ENCODE measurements around the gene RPS6KA5. TPM values are rescaled to one million over a fixed set of nuclear protein-coding genes. Genes with fewer than 3 reads are reported as not detected.
A peak's percentile ranks its signal among the peaks of the same experiment; 100 is the strongest.

RPS6KA5 gene
- total RNA-seq, 4 donors from 2014 or later, result 30.8 to 48.6 (median 36.6) TPM

- TF ChIP-seq POLR2AphosphoS5 (IDR thresholded peaks at IDR 0.05) (no peak), POLR2A (IDR thresholded peaks at IDR 0.05) (no peak), CTCF (IDR thresholded peaks at IDR 0.05) (no peak)
- no peaks in the 10 kb centered on the region for H3K9me3 ChIP-seq
- ATAC-seq, result no peak
- H3K27me3 ChIP-seq, result no peaks in the 10 kb centered on the region
- H3K27ac ChIP-seq, result peak overlapping the region; percentile 34 to 68 (median 54)
- H3K4me3 ChIP-seq, result no peak overlapping the region
- peaks cover 0 to 66% (median 20%) of the 10 kb centered on the region in 3 donors for H3K4me1 ChIP-seq
- no peaks in the 10 kb centered on the region for H3K36me3 ChIP-seq
Measured at GRCh38 chr14:91005716-91006115, 54.7 kb downstream of the RPS6KA5 start.

GRCh38 chr14:91004987-91005386, 55.5 kb downstream of the RPS6KA5 start:
- Histone ChIP-seq H3K9me3 (no peaks in the 10 kb centered on the region), H3K4me1 (peaks cover 0 to 65% (median 20%) of the 10 kb centered on the region in 3 donors), H3K27ac (peak overlapping the region; percentile 34 to 68 (median 57)), H3K36me3 (no peaks in the 10 kb centered on the region), H3K4me3 (no peak overlapping the region), H3K27me3 (no peaks in the 10 kb centered on the region)
- TF ChIP-seq EP300 (IDR thresholded peaks at IDR 0.05) (no peak), CTCF (IDR thresholded peaks at IDR 0.05) (no peak), POLR2A (IDR thresholded peaks at IDR 0.05) (no peak), POLR2AphosphoS5 (IDR thresholded peaks at IDR 0.05) (peak; percentile 78)
- ATAC-seq, result no peak

GRCh38 chr14:90999299-90999698, 61.1 kb downstream of the RPS6KA5 start:
- peak; percentile 86 for ATAC-seq
- Histone ChIP-seq H3K9me3 (no peaks in the 10 kb centered on the region), H3K4me1 (peaks cover 0 to 50% (median 4%) of the 10 kb centered on the region in 3 donors), H3K27me3 (no peaks in the 10 kb centered on the region), H3K36me3 (peaks cover 0 to 11% of the 10 kb centered on the region in 2 donors), H3K27ac (peak overlapping the region; percentile 40 to 83 (median 74)), H3K4me3 (no peak overlapping the region)
- TF ChIP-seq CTCF (IDR thresholded peaks at IDR 0.05) (no peak), EP300 (IDR thresholded peaks at IDR 0.05) (no peak), POLR2AphosphoS5 (IDR thresholded peaks at IDR 0.05) (peak; percentile 74), POLR2A (IDR thresholded peaks at IDR 0.05) (no peak)
- WGBS, 2 donors (ENCODE audit: low coverage in 1 of 2), result 28 to 37% methylated on average over 2 to 4 of the region's 4 CpGs

GRCh38 chr14:90996967-90997366, 63.5 kb downstream of the RPS6KA5 start:
- Histone ChIP-seq H3K27me3 (no peaks in the 10 kb centered on the region), H3K4me1 (peaks cover 0 to 39% (median 0%) of the 10 kb centered on the region in 3 donors), H3K27ac (peak overlapping the region in 1 of 4 donors; percentile 83), H3K4me3 (no peak overlapping the region), H3K36me3 (peaks cover 0 to 11% of the 10 kb centered on the region in 2 donors), H3K9me3 (no peaks in the 10 kb centered on the region)
- no peak for ATAC-seq
- TF ChIP-seq EP300 (IDR thresholded peaks at IDR 0.05) (no peak), CTCF (IDR thresholded peaks at IDR 0.05) (no peak), POLR2A (IDR thresholded peaks at IDR 0.05) (no peak), POLR2AphosphoS5 (IDR thresholded peaks at IDR 0.05) (no peak)
- 0 to 40% methylated on average over 1 of the region's 1 CpG for WGBS, 2 donors (ENCODE audit: low coverage in 1 of 2)

GRCh38 chr14:90995785-90996184, 64.7 kb downstream of the RPS6KA5 start:
- Histone ChIP-seq H3K4me3 (no peak overlapping the region), H3K27ac (peak overlapping the region in 2 of 4 donors; percentile 25 to 55), H3K9me3 (no peaks in the 10 kb centered on the region), H3K4me1 (peaks cover 0 to 39% (median 0%) of the 10 kb centered on the region in 3 donors), H3K36me3 (peaks cover 0 to 14% of the 10 kb centered on the region in 2 donors), H3K27me3 (no peaks in the 10 kb centered on the region)
- WGBS, 2 donors (ENCODE audit: low coverage in 1 of 2), result 90 to 91% methylated on average over 4 of the region's 4 CpGs
- no peak for ATAC-seq
- TF ChIP-seq CTCF (IDR thresholded peaks at IDR 0.05) (no peak), POLR2AphosphoS5 (IDR thresholded peaks at IDR 0.05) (no peak), POLR2A (IDR thresholded peaks at IDR 0.05) (no peak), EP300 (IDR thresholded peaks at IDR 0.05) (no peak)

Measured in gastroesophageal sphincter (tissue), 4 donors.